HG03565 (cell line): ENCODE results near the gene GIN1.
"Not testable (repeated sequence)": the region's sequence is repeated elsewhere in the genome, so short reads cannot be mapped to it uniquely, and the experiment has no call there.

Experiments used
- ATAC-seq: cut with Tn5 transposase; IDR thresholded peaks from one replicate; pipeline ENCODE4 v1.9.1; 2021; ENCODE audit warnings: mild to moderate bottlenecking, moderate library complexity; ENCODE audit not compliant: unreplicated experiment

The GIN1 gene, protein sequence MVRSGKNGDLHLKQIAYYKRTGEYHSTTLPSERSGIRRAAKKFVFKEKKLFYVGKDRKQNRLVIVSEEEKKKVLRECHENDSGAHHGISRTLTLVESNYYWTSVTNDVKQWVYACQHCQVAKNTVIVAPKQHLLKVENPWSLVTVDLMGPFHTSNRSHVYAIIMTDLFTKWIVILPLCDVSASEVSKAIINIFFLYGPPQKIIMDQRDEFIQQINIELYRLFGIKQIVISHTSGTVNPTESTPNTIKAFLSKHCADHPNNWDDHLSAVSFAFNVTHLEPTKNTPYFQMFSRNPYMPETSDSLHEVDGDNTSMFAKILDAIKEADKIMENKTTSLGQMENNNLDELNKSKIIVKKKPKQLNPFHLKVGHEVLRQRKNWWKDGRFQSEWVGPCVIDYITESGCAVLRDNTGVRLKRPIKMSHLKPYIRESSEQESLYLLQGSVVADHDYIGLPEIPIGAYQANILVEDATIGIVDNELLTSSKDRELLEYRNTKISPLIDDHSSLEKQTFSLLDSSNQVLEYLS

DNA sequence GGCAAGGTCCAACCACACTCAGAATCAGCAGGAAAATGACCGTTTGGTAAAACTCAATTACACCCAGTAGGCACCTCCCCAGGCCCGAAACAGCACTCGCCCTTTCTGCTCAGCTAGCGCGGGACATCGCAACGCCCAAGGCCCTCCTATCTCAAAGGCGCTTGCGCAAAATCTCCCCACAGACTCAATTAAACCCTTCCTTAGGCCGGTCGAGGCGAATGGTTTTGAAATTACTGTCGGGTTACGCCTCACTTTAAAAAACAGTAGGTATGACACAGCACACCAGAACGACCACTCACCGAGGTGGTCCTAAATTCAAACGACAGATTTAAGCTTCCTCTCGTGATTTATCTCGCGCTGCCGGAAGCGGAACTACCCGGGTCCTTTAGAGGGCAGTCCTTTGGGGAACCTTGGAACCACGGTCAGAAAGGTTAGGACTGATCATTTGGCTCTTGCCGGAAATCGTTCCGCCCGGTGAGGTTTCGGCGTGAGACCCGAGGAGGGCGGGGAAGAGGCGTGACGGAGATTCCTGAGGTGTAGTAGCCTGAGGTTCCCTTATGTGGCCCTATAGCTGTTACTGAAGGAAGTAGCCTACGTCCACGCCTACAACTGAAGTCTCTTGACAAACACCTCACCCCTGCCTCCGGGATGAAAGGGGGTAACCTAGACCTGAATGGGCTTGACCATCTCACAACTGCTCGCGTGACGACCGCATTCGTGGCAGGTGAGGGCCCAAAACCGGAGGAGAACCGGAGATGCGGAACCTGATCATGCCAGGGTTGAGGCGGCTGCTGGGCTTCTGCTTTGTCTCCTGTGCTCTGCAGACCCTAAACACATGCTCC lies at the start of gene GIN1, which contains the start of gene PPIP5K2:
GIN1 (minus strand) TSS at position 374 of the 842 bp plus-strand sequence. CDS start 11,431 bp downstream, outside the sequence.
PPIP5K2 (plus strand) TSS at position 537 of the 842 bp plus-strand sequence. CDS start 9,289 bp downstream, outside the sequence.
- peak; percentile 89 for ATAC-seq

DNA sequence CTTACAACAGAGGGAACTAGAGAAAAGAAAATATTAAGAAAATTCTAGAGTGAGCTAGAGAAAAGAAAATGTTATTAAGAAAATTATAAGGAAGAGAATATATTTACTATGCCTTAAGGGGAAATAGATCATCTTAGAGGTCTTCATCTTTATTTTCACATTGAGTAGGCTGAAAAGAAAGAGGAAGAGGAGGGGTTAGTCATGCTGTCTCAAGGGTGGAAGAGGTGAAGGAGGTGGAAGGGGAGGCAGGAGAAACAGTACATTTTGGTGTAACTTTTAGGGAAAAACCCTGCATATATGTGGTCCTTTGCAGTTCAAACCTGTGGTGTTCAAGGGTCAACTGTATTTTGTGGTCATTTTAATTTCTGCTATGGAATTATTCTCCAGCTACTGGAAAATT lies 46.8 kb upstream of the GIN1 start:
- ATAC-seq = no peak

DNA sequence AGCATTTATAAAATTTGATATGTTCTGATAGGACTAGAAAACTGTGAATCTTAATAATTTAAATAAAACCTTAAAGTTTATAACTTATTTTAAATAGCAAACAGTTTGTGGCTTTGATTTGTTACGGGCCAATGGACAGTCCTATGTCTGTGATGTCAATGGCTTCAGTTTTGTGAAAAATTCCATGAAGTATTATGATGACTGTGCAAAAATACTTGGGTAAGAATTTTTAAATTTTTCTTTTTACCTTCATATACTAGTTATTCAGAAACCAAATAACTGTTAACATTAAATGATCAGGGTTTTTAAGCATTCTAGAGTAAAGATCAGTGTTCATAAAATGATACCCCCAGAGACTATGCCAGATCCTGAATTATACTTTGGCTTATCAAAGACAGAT lies 31.2 kb upstream of the GIN1 start:
- ATAC-seq = no peak

DNA sequence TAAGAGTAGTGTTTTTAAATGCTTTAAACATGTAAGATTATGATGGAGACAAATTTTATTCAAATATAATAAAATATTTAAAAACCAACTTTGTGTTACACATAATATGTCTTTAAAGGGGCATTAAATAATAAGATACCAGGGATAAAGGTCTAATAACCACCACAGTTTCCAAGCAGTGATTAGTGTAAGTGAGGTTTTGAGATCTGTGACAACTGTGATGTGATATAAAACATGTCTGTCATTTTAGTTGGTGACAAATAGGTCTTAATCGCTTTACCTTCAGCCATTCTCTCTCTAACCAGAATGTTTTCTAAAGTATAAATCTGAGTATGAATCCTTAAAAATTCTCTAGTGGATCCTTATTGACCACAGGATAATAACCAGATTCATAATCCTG lies 28.3 kb upstream of the GIN1 start:
- ATAC-seq = no peak

DNA sequence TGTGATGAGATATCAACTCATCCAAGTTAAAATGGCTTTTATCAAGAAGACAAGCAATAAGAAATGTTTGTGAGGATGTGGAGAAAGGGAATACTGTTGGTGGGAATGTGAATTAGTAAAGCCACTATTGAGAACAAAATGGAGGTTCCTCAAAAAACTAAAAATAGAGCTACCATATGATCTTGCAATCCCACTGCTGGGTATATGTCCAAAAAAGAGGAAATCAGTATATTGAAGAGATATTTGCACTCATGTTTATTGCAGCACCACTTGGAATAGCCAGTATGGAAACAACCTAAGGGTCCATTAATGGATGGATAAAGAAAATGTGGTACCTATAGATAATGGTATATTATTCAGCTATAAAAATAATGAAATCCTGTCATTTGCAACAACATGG lies 25.3 kb upstream of the GIN1 start:
- ATAC-seq = no peak

DNA sequence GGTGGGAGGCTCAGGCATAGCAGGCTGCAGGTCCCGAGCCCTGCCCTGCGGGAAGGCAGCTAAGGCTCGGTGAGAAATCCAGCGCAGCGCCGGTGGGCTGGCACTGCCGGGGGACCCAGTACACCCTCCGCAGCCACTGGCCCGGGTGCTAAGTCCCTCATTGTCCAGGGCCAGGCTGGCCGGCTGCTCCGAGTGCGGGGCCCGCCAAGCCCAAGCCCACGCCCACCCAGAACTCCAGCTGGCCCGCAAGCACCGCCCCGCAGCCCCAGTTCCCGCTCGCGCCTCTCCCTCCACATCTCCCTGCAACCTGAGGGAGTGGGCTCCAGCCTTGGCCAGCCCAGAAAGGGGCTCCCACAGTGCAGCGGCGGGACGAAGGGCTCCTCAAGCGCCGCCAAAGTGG lies 22.2 kb upstream of the GIN1 start:
- ATAC-seq = not testable (repeated sequence)

DNA sequence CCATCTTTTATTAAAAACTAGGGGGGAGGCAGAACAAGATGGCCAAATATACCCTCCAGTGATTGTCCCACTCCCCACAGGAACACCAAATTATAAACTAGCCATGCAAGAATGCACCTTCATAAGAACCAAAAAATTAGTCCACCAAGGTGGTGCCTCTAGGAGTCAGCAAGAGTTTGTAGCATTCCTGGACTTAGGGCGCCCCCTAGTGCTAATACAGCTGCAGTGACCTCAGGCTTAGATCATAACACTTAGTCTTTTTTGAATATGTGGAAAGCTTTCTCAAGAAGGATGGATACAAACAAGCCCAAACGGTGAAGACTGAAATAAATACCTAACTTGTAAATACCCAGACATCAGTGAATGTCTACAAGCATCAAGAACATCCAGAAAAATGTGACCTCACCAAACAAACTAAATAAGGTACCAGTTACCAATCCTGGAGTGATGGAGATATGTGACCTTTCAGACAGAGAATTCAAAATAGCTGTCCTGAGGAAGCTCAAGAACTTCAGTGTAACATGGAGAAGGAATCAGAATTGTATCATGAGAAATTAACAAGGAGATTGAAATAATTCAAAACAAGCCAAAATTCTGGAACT lies 19.4 kb upstream of the GIN1 start:
- peak; percentile 95 for ATAC-seq

DNA sequence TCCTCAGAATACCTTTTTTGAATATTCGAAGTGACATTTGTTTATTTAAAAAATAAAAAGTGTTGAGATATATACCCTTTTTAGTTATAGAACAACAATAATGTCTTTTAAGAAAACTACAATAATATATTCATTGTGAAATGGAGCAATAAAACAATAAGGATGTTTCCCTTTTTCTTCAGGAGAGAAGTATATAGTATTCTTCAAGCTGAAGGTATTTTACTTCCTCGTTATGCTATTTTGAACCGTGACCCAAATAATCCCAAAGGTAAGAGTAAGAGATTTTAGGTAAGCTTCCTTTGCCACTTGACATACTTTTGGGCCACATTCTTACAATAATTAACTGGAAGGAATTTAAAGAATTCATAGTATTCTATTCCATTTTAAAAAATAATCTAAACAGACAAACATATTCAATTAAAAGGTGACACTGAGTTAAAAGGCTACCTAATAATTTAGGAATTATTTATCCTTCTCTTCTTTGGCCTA lies 18.3 kb upstream of the GIN1 start:
- ATAC-seq = no peak

DNA sequence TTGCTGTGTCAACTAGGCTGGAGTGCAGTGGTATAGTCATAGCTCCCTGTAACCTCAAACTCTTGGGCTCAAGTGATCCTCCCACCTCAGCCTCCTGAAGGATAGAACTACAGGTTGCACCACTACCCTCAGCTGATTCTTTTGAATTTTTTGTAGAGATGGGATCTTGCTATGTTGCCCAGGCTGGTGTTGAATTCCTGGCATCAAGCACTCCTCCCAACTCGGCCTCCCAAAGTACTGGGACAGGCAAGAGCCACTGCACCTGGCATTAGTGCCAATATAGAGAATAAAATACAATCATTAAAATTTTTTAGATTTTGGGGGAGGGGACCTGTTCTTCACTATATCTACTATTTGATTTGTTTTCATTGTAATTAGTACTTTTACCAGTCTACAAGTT lies 15.5 kb upstream of the GIN1 start:
- ATAC-seq = no peak

DNA sequence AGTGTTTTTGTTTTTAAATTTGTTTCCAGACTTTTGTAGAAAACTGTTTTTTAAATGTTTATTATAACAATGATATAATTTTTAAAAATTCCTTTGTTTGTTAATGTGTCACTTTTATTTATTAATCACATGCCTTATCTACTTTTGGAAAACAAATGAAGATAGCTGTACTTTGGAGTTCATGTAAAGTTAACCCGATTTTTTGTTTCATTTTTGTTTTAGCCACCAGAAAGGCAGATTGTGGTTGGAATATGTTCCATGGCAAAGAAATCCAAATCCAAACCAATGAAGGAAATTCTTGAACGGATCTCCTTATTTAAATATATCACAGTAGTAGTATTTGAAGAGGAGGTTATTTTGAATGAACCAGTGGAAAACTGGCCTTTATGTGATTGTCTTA lies 13.3 kb upstream of the GIN1 start:
- ATAC-seq = no peak

DNA sequence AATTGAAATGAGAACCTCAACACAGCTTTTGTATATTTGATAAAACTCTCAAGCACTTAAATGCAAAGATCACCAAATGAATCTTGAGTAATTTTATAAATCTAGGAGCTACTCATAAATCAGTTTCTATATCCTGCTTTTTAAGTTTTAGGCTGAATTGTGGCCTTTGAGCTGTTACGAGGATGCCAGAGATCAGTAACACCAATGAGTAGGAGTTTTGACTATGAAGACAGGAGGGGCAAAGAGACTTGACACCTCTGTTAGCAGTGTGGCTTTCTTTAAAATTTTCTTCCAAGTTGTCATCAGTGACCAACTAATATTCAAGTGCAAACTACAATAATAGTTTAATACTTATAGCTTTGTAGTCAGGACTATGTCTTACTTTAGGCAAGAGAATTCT lies 12.7 kb upstream of the GIN1 start:
- ATAC-seq = no peak

DNA sequence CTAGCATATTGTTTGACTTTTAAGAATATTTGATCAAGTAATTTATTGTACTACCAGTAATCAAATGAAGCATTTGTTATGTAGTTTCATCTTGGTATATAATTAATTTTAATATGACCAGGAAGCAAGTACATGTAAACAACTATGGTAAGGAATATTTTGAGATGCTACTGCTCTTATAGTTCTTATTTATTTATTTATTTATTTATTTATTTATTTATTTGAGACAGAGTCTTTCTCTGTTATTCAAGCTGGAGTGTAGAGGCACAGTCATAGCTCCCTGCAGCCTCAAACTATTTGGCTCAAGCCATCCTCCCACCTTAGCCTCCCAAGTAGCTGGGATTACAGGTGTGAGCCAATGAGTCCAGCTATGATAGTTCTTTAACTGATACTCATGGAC lies 8.3 kb upstream of the GIN1 start:
- ATAC-seq = no peak

DNA sequence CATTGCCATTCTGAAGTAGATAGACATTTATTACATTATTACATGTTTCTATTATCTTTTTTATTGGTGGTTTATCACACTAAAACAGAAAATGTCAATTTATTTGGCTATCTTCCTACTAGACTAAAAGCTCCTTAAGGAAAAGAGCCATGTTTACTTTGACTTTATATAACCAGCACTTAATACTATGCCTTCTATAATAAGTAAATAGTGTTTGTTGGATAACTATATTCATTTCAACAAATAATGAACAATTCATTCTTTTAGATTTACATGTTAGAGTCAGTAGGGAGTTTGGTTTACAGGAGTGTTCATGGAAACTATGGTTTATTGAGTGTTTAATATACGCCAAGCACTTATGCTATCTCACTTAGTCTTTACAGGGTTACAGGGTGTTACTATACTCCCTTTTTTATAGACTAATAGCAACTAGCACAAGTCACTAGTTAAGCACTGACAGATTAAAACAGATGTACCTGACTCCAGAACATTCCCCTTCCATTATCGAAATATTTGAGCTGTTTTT lies 7.4 kb upstream of the GIN1 start:
- no peak for ATAC-seq

DNA sequence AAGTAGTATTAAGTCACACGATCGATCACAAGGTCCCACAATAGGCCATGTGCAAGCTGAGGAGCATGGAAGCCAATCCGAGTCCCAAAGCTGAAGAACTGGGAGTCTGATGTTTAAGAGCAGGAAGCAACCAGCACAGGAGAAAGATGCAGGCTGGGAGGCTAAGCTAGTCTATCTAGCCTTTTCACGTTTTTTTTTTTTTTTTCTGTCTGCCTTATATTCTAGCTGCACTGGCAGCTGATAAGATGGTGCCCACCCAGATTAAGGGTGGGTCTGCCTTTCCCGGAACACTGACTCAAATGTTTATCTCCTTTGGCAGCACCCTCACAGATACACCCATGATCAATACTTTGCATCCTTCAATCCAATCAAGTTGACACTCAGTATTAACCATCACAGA lies 6.6 kb upstream of the GIN1 start:
- no peak for ATAC-seq

DNA sequence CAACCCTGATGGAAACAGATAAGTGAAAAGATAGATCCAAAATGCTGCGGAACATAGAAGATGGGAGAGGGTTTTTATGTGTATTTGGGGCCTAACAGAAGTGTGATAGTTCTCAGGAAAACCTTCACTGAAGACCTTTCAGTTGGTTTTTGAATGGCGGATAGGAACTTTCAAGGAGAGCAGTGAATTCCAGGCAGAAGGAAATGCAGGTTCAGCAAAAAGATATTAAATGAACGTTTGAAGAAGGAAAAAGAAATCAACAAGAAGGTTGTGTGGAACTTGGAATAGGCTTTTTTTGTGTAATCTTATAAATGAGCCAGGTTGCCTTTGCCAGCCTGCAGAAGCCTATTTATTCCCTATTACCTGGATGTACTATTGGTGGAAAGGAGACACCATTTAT lies 2.3 kb upstream of the GIN1 start:
- no peak for ATAC-seq

DNA sequence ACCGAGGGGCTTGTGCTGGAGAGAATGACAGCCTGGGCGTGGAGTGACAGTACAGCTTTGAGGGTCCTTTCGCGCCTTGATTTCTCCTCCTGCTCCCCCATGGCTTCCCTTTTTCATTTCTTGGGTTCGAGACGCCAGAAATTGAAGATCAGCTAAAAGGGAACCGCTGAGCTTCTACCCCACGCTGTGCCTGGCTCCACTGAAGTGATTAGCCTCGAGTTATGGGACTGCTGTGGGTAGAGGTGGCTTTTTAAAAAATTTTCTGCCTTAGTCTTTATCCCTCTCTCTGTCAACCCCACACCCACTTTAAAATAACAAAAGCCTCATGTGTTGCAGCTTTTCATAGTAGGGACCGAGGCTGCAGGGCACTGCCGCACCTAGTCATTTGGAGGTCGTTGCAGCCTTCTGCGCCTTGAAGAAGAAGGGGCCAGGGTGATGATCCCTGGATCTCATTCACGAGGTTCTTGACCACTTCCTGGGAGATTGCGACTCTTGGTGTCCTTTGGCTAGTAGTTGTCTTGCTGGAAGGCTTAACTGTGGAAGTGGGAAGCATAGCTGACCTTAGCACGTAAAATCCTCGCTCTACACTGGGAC lies 766 bp upstream of the GIN1 start:
- ATAC-seq = no peak

DNA sequence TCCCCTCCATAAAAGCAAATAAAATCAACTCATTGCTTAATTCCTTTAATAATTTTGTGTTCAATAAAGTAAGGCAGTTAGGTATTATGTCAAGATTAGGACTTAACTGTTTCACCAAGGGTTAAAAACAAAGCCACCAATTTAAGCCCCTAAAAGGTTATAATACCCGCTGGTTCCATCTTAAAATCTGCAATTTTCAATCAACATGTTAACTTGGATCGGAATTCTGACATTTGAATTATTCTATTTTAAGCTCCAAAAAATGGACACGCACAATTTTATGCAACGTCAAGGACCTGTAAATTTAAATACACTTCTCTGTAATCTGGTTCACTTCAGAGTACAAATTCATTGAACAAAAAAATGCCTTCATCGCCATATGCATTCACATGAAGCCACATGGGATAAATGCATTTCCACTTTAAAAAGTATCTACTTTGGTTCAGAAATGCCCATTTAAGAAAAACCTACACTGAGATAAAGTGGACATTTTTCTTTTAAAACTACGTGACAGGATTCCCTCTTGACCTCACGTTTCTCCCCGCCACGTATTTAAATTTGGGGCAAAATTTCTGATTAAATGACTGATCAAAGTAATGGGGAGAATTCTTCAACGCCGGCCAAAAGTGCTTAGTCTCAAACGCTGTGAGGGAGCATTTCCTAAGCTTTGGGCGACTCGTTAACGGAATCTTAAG lies 721 bp downstream of the GIN1 start:
- ATAC-seq = no peak

DNA sequence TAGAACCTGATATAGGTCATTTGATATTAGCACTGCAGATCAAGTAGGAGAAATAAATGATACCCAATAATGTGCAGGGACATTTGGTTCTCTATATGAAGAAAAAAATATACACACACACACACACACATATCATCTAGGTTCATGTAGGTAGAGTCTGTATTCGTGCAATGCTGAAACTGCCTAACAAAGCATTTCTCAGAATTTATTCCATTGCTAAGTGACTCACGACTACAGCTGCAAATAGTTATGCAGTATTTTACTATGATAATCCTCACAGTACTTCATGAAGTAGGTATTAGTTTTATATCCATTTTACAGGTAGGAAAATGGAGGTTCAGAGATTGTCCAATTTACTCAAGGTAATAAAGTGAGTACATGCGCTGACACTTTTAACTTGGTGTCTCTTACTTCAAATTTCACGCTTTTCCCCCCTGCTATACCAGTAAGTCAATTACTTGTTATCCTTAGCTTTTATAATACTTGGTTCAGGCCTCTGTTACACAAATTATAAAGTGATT lies 2.4 kb downstream of the GIN1 start:
- ATAC-seq = no peak

DNA sequence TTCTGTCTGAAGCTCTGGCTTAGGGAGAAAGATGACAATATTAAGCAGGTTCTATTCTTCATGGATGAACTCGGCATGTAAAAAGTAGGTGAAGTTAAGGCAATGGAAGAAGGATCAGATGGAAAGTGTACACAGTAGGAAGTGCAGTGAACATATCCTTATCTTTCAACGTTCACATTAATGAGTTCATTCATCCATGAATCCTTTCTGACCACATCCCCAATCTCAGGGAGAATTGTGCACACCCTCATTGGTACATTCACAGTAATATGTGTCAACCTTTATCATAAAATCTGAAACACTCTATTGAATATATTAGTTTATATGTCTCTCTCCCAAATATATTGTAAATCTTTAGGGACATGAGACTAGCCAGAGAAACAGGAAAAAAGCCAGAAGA lies 5.5 kb downstream of the GIN1 start:
- no peak for ATAC-seq

DNA sequence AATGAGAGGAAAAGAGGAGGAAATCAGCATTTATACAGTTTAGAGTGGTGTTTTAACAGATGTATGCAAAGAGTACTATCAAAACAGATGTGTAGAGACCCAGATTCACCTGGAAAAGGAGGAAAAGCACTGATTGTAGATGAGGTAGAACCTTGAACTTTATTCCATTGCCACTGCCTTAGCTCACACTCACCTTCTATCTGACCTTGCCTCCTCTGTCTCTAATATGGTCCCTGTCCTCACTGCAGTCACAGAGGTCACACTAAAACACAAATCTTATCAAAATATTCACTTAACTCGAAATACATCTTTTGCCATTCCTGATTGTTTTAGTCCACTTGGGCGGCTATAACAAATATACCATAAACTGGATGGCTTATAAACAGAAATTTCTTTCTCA lies 7.0 kb downstream of the GIN1 start:
- no peak for ATAC-seq
